Fibroblast of mammary gland (primary cell): ENCODE results near the gene EBF4.

ENCODE experiments used
- DNase-seq: peaks from one replicate; pipeline ENCODE4 v3.0.0-alpha.2; 2010; ENCODE audit warnings: low read depth
- H3K4me3 ChIP-seq: 2 replicates; pipeline ENCODE4 v1.5.1; 2011; ENCODE audit warnings: low read depth, mild to moderate bottlenecking, low read length, moderate library complexity; ENCODE audit not compliant: control insufficient read depth
- TF ChIP-seq, protein P1 (sequence below): conservative IDR thresholded peaks from 2 replicates; pipeline ENCODE4 v1.5.1; 2011; ENCODE audit warnings: low read depth, low read length, inconsistent platforms; ENCODE audit not compliant: control insufficient read depth, insufficient read depth

The EBF4 gene

DNA sequence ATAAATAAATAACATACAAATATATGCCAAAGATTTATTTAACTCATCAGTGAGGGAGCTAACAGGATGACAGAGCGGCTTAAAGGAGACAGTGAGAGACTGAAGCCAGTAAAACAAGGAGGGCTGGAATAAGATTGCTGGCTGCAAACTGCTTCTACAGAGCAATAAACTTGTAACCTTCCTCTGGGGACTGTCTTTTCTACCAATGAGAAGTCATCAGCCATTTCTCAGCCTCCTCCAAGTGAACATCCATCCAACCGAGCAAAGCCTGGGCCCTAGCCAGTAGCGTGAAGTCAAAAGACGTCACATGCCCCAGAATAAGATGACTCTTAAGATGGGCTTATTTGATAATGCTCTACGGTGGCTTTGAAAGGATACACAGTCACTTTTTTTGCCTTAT is 65.4 kb downstream of the EBF4 start:
- H3K4me3 ChIP-seq, result no peak overlapping the region
- TF ChIP-seq, protein P1, sequence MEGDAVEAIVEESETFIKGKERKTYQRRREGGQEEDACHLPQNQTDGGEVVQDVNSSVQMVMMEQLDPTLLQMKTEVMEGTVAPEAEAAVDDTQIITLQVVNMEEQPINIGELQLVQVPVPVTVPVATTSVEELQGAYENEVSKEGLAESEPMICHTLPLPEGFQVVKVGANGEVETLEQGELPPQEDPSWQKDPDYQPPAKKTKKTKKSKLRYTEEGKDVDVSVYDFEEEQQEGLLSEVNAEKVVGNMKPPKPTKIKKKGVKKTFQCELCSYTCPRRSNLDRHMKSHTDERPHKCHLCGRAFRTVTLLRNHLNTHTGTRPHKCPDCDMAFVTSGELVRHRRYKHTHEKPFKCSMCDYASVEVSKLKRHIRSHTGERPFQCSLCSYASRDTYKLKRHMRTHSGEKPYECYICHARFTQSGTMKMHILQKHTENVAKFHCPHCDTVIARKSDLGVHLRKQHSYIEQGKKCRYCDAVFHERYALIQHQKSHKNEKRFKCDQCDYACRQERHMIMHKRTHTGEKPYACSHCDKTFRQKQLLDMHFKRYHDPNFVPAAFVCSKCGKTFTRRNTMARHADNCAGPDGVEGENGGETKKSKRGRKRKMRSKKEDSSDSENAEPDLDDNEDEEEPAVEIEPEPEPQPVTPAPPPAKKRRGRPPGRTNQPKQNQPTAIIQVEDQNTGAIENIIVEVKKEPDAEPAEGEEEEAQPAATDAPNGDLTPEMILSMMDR, result no peak
- DNase-seq, result no peak

DNA sequence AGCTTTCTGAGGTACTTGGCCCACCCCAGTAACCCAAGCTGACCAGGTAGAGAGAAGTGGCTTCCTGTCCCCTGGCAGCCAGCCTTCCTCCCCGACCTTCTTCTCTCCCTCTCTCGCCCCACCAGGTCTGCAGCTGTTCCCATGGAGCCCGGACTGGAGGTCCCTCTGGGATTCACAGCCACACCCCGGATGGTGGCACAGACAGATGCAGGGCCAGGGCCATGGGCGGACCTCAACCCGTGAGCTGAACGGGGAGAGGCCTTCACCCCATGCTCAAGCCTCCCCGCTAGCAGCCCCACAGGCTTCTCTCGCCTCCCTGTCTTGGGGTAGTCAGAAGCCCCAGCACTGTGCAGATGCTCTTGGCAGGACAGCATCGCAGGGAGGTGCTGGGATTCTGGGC is 66.6 kb downstream of the EBF4 start:
- H3K4me3 ChIP-seq, result no peak overlapping the region
- DNase-seq, result no peak
- TF ChIP-seq, protein P1, result no peak

DNA sequence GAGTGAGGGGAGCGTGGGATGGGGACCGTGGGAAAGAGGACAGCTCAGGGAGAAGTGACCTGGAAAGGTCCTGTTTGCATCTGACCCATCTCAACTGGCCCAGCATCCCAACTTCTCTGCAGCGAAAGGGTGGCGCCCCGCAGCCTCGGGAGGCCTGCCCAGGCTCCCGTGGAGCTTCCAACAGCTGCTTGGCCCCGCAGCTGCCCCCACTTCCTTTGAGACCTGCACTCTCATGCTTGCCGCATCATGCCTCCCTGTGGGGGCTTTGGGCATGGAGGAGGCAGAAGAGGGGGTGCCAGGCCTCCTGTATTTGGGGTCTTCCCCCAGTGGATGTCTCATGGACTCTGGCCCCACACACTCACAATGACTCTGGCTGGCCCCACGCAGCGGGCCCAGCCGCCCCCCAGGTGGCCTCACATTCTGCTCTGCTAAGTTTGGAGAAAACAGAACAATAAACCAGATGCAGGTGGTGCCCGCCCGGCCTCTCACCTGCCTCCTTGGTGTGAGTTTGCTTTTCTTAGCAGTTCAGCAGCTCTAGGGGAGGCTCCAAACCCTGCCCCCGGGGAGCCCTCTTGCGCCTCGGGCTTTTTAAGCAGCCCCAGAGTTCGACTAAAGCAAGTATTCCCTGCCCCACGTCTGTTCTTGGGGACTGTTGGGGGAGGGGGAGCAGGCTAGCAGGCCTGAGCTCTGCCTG is 67.2 kb downstream of the EBF4 start:
- H3K4me3 ChIP-seq, result no peak overlapping the region
- no peak for DNase-seq
- TF ChIP-seq, protein P1, result no peak

DNA sequence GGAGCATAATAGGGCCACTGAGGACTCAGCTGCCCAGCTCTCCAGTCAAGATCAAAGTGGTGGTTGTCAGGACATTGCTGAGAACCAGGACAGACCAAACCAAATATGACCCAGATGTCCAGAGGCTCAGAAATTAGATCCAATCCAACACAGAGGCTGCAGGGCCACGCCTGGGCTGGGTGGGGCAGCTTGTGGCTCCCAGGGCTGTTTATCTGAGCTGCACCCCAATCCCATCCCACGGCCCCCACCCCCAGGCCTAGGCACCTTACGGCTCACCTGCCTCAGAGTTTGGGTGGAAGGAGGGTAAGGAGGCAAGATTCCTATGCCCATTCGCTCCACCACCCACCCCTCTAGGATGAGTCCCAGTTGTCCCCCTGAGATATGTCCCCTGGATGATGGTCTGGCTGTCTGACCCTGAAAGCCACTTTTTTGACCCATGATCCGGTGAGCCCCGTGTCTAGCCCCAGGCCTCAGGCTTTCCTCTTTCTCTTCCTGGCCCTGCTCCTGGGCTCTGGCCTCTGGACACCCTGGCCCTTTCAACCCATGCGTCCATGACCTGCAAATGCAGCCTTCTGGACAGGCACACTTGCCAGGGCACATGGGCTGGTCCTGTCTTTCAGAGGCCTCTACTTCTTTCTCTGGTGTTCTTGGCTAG is 67.8 kb downstream of the EBF4 start:
- H3K4me3 ChIP-seq, result no peak overlapping the region
- DNase-seq, result no peak
- TF ChIP-seq, protein P1, result no peak

DNA sequence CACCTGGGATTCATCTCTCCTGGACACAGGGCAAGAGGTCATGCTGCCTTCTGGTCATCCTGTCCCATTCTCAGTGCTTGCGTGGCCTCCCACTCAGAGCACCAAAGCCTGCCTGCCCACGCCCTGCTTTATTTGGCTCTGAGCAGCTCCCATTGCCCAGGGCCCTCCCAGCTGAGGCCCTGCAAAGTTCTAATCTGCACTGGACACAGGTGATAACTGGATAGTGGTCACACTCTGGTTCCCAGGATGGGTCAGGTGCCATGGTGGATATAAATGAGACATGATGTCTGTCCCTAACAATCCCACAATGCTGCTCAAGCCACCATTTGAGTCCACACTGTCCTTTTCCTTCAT is 68.3 kb downstream of the EBF4 start:
- DNase-seq, result no peak
- no peak overlapping the region for H3K4me3 ChIP-seq
- TF ChIP-seq, protein P1, result no peak

DNA sequence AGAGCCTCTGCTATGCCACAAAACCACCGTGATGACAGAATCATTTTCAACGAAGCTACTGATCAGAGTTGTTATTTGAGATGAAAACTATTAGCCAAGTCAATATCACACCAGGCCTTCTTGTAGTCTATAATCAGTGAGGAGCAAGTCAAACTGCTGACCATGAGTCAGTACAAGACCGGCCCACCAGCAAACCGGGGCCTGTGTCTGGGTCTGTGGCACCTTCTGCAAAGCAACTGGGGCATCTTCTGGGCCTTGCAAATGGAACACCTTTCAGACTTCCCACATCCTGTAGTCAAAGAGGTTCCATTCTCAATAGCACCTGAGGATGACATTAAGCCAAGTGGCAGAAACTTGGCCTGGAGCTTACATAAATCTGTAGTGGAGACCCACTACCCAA is 69.3 kb downstream of the EBF4 start:
- TF ChIP-seq, protein P1, result no peak
- H3K4me3 ChIP-seq, result no peak overlapping the region
- DNase-seq, result no peak
